ENCODE measurements around the gene NR2C2AP. TPM values are rescaled to one million over a fixed set of nuclear protein-coding genes. Genes with fewer than 3 reads are reported as not detected.

Gene NR2C2AP
- total and polyA plus RNA-seq, 2 of the 13 experiments (the other 11 are each of a cell fraction or from before 2014, with no cell fraction given): 12.2 to 26.8 TPM

DNA sequence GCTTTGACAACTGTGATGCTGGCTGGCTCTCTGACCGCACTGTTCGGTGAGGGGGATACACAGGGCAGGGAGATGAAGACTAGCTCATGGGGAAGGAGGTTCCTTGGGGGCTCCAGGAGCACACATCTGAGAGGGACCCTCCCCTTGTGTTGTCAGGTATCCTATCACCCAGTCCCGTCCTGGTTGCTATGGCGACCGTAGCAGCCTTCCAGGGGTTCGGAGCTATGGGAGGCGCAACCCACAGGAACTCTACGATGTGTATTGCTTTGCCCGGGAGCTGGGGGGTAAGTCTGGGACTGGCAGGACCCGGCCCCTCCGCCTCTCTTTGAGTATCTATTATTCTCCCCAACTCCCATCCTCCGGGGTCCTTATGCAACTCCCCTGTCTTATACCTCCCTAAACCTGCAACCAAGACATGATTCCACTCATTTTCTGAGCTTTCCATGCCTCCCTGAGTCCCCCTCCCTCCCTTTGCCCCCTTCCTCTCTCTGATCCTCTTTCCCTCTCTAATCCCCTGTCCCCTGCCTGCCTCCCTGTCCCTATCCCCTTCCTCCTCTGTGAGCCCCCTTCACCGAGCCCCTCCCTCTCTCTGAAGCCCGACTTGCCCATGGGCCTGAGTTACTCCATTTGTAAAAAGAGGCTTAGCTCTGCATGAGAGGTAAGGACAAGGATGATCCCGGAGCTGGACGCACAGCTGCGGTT, 21.1 kb upstream of the NR2C2AP start:
- intact Hi-C loops (cut with micrococcal nuclease; ENCODE audit: unreplicated experiment): no loop called here
- TF ChIP-seq ZNF83 (CRISPR knock-in tag; IDR thresholded peaks at IDR 0.05; ENCODE audit: borderline replicate concordance) (no peak), NFRKB (IDR thresholded peaks at IDR 0.05) (no peak), TOPORS (CRISPR knock-in tag; IDR thresholded peaks at IDR 0.05) (0 out of 2 replicates have a peak, but pooled peaks have one; percentile 53), SRSF1 (optimal IDR thresholded peaks at IDR 0.05; ENCODE audit: low read depth, low read length) (no peak), ZNF556 (CRISPR knock-in tag; IDR thresholded peaks at IDR 0.05; ENCODE audit: borderline replicate concordance) (no peak), ZNF18 (CRISPR knock-in tag; IDR thresholded peaks at IDR 0.05; ENCODE audit: insufficient replicate concordance) (no peak)
- no peaks in the 10 kb centered on the region for H3K79me2 ChIP-seq (ENCODE audit: insufficient read depth, low read length)
- WGBS (ENCODE audit: low lambda C conversion rate): 47% methylated on average over 17 of the region's 17 CpGs
- DNase-seq (ENCODE audit: low spot score) (no peak), ATAC-seq (no peak; the same call in 2 of the 3 replicates), FAIRE-seq (no peak)
- H3K4me1 ChIP-seq (ENCODE audit: insufficient read depth, low read length): peaks cover 32% of the 10 kb centered on the region
- in situ Hi-C loops (cut with HindIII; ENCODE audit: extremely low pct_ligation_motif_present, low pct_unique_long_range_greater_than_20kb): no loop called here
- no peak overlapping the region for H3K27ac ChIP-seq (ENCODE audit: extremely low read length, insufficient read depth, low read length)
- H3K9me3 ChIP-seq (ENCODE audit: low read length): no peaks in the 10 kb centered on the region
- no peak overlapping the region for H3K9ac ChIP-seq (ENCODE audit: insufficient read depth, low read depth, low read length)
- no peaks in the 10 kb centered on the region for H4K20me1 ChIP-seq (ENCODE audit: insufficient read depth, low read length)
- H3K4me2 ChIP-seq (ENCODE audit: low read depth, low read length): peak overlapping the region; percentile 64
- H2AFZ ChIP-seq (ENCODE audit: low read length): no peak overlapping the region
- H3K36me3 ChIP-seq (replicated peaks in 1 of 2; ENCODE audit: control insufficient read depth in 1 of 2, insufficient read depth in 2 of 2, low read length in 2 of 2): no peaks in the 10 kb centered on the region
- H3K27me3 ChIP-seq (ENCODE audit: control insufficient read depth in 1 of 2, insufficient read depth in 2 of 2, low read length in 2 of 2): peaks cover 6 to 41% of the 10 kb centered on the region in 2 experiments
- no TSS peak for BruUV-seq (replicated peaks)
- CTCF ChIA-PET (ENCODE audit: low intra/inter-chr PET ratio, low total read pairs): interaction anchor here (1.0 to 1.8 kb wide), 2 partner anchors 21 to 38 kb away, joined by 4 to 16 read pairs; partner anchors contain the start of gene NR2C2AP
- POLR2A ChIA-PET: interaction anchor here (1.1 to 2.2 kb wide), 3 partner anchors 9 to 32 kb away, joined by 3 to 9 read pairs (median 8); partner anchors contain the start of genes BORCS8, NR2C2AP and RFXANK
- peak overlapping the region in 2 of 3 experiments; percentile 45 to 64; a peak in 3 of 6 replicates for H3K4me3 ChIP-seq (replicated peaks in 1 of 3; ENCODE audit: insufficient read depth in 1 of 3, low read depth in 2 of 3, low read length in 3 of 3)

Data from HepG2 (cell line).